ENCODE data around the gene CAST.

The CAST gene

DNA sequence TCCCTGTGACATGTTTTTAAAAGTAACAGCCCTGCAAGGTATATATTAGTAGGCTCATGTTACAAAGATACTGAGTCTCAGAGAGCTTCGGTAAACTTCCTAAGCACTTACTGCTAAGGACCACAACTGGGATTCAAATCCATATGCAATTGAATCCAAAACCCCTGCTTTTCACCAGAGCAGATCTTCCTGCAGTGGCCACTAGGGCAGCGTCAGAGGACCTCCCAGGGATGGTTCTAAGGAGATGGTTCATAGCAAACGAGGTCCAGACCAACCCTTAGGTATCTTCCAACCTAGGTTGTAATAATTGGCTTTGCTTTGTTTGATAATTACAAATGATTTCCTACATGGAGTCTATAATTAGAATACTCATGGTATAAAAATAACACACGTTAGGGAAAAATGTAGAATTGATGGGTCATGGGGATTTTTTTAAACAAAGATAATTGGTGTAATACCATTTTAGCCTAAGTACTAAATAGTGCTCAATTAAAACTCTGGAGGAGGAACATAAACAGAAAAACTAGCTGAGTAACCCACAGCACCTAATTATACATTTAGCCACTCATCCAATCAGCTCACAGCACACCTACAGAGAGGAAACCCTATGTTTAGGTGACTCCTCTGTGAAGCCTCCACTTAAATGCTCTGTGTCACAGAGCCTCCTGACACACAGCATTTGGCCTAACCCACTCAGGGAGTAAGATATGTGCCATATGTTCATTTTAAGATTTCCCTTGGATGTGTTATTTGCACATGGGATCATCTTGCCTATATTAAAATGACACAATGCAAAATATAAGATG is 10.0 kb upstream of the CAST start:
- TF ChIP-seq, protein P1, sequence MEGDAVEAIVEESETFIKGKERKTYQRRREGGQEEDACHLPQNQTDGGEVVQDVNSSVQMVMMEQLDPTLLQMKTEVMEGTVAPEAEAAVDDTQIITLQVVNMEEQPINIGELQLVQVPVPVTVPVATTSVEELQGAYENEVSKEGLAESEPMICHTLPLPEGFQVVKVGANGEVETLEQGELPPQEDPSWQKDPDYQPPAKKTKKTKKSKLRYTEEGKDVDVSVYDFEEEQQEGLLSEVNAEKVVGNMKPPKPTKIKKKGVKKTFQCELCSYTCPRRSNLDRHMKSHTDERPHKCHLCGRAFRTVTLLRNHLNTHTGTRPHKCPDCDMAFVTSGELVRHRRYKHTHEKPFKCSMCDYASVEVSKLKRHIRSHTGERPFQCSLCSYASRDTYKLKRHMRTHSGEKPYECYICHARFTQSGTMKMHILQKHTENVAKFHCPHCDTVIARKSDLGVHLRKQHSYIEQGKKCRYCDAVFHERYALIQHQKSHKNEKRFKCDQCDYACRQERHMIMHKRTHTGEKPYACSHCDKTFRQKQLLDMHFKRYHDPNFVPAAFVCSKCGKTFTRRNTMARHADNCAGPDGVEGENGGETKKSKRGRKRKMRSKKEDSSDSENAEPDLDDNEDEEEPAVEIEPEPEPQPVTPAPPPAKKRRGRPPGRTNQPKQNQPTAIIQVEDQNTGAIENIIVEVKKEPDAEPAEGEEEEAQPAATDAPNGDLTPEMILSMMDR (IDR thresholded peaks at IDR 0.05; ENCODE audit: borderline replicate concordance, insufficient read depth, low read depth, low read length) = peak; percentile 60
- H3K4me3 ChIP-seq (ENCODE audit: low read depth, low read length) = no peak overlapping the region

DNA sequence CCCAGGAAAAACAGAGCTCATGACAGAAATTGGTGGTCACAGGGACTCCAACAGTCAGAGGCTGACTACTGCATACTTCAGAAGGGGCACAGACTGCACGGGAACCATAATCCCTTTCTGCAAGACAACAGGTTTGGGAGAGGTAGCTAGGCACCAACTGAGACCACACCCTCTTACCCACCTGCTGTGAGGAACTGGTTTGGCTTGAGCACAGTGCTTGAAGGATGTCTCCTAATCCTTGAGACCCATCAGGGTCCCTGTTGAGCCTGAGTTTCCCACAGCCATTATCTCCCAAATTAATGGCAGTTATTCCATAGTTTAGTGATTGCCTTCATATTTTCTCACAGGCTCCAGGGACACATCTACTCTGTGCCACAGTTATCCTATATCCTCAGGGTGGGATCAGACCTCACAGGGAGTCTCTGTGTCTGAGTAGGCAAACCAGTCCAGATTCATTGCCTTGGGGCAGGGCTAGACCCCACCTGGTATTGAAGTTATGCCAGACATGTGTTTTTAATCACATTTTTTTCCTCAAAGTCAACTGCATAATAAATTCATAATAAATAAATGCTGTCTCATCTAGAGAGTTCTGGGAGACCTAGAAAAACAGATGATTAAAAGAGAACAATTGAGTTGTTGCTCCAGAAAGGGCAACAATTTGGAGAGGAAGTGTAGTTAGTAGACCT is 9.3 kb upstream of the CAST start:
- TF ChIP-seq, protein P1 (IDR thresholded peaks at IDR 0.05; ENCODE audit: borderline replicate concordance, insufficient read depth, low read depth, low read length) = no peak
- no peak overlapping the region for H3K4me3 ChIP-seq (ENCODE audit: low read depth, low read length)

DNA sequence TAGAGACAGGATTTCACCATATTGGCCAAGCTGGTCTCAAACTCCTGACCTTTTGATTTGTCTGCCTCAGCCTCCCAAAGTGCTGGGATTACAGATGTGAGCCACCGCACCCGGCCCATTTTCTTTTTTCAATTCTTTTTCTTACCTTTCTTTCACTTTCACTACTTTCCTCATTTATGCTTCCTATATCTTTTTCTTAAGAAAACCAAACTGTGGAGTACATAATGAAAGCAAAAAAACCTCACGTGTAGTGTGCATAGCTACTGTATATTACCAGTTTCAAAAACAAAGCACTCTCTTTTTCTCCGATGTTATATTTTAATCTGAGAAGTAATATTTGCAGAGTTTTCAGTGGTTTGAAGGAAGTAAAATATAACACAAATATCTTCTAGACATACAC is 8.0 kb upstream of the CAST start:
- H3K4me3 ChIP-seq (ENCODE audit: low read depth, low read length) = no peak overlapping the region
- TF ChIP-seq, protein P1 (IDR thresholded peaks at IDR 0.05; ENCODE audit: borderline replicate concordance, insufficient read depth, low read depth, low read length) = no peak

DNA sequence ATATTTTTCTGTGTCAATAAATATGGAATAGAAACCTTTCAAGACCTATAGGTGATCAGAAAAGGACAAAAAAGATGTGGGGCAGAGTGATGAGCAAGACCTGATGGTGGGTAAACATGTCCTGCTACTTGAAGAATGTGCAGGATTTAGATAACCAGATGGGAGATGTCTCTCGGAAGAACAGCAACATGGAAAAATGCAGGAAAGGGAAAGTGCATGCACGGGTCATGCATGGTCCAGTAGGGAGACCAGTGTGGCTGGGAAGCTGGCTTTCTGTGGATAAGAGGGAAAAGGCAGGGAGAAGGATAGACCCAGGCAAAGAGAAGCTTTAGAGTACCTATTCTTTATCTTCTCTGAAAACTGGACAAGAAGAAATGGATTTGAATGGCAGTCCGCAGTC is 7.1 kb upstream of the CAST start:
- no peak overlapping the region for H3K4me3 ChIP-seq (ENCODE audit: low read depth, low read length)
- TF ChIP-seq, protein P1 (IDR thresholded peaks at IDR 0.05; ENCODE audit: borderline replicate concordance, insufficient read depth, low read depth, low read length) = no peak

- H3K4me3 ChIP-seq (ENCODE audit: low read depth, low read length) = no peak overlapping the region
- TF ChIP-seq, protein P1 (IDR thresholded peaks at IDR 0.05; ENCODE audit: borderline replicate concordance, insufficient read depth, low read depth, low read length) = no peak
Measured at GRCh38 chr5:96655506-96655905, 6.7 kb upstream of the CAST start.

DNA sequence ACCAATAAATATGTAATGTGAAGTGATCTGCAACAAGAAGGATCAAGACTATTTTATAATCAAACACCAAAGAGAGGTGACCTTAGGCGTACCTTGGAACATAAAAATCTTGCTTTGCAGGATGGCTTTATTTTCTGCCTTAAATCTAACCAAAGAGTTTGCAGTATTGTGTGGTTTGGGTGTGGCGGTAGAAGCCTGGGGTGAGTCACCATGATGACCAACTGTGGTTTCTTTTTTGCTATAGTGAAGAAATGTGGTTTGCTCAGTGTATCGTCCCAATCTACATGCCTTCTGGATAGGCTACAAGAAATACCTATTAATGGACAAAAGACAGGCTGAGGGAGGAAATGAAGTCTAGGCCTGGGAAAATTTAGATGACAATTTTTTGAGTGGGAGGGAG is 5.1 kb upstream of the CAST start:
- TF ChIP-seq, protein P1 (IDR thresholded peaks at IDR 0.05; ENCODE audit: borderline replicate concordance, insufficient read depth, low read depth, low read length) = no peak
- no peak overlapping the region for H3K4me3 ChIP-seq (ENCODE audit: low read depth, low read length)

DNA sequence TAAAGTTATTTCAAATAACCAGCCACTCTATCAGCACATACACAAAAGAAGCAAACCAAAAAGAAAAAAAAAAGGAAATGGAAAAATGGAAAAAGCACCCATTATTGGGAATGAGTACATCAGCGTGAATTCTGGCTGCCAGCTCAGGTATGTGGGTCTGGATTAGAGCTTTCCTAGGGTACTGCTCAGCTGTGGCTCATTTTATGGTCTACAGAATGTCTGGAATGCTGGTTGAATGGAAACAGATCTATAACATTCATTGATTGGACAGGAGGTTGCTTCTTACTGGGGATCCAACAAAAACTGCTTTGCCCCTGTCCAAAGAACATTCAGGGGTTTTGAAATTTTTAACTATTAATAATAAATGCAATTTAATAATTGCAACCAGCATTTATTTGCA is 3.9 kb upstream of the CAST start:
- TF ChIP-seq, protein P1 (IDR thresholded peaks at IDR 0.05; ENCODE audit: borderline replicate concordance, insufficient read depth, low read depth, low read length) = no peak
- H3K4me3 ChIP-seq (ENCODE audit: low read depth, low read length) = no peak overlapping the region
